Smooth muscle cell (in vitro differentiated cells): ENCODE results near the gene KYAT1. TPM values are rescaled to one million over a fixed set of nuclear protein-coding genes. Genes with fewer than 3 reads are reported as not detected.

ENCODE experiments used
- DNase-seq: peaks from one replicate; lab custom pipeline; 2025; ENCODE audit not compliant: unreplicated experiment; lab: John Stamatoyannopoulos, UW
- H2AFZ ChIP-seq: fragments of 200-600 bp; sonication (generic); 2 replicates; pipeline ENCODE4 v1.6.0; 2016; ENCODE audit warnings: antibody characterized with exemption, low read depth, mild to moderate bottlenecking
- H3F3A ChIP-seq: fragments of 200-600 bp; sonication (generic); 2 replicates; pipeline ENCODE4 v1.6.0; 2017; ENCODE audit warnings: antibody characterized with exemption, low read depth
- H3K27ac ChIP-seq: fragments of 200-600 bp; sonication (generic); 2 replicates; pipeline ENCODE4 v1.5.1; 2016; ENCODE audit warnings: low read depth, mild to moderate bottlenecking
- H3K27me3 ChIP-seq: fragments of 200-600 bp; sonication (generic); 2 replicates; pipeline ENCODE4 v1.6.1; 2016; ENCODE audit warnings: low read depth, mild to moderate bottlenecking
- H3K36me3 ChIP-seq: fragments of 200-600 bp; sonication (generic); 2 replicates; pipeline ENCODE4 v1.5.1; 2016; ENCODE audit warnings: low read depth
- H3K4me1 ChIP-seq: fragments of 200-600 bp; sonication (generic); 2 replicates; pipeline ENCODE4 v1.5.1; 2016; ENCODE audit warnings: low read depth
- H3K4me2 ChIP-seq: fragments of 200-600 bp; sonication (generic); 2 replicates; pipeline ENCODE4 v1.6.0; 2016; ENCODE audit warnings: mild to moderate bottlenecking
- H3K4me3 ChIP-seq: fragments of 200-600 bp; sonication (generic); 2 replicates; pipeline ENCODE4 v1.5.1; 2016; ENCODE audit warnings: mild to moderate bottlenecking
- H3K79me2 ChIP-seq: fragments of 200-600 bp; sonication (generic); 2 replicates; pipeline ENCODE4 v1.6.0; 2016; ENCODE audit warnings: low read depth, mild to moderate bottlenecking
- H3K9ac ChIP-seq: fragments of 200-600 bp; sonication (generic); 2 replicates; pipeline ENCODE4 v1.6.0; 2016; ENCODE audit warnings: low read depth
- H3K9me3 ChIP-seq: fragments of 200-600 bp; sonication (generic); replicated peaks from 2 replicates; pipeline ENCODE4 v1.5.1; 2016; ENCODE audit warnings: low read depth
- H4K20me1 ChIP-seq: fragments of 200-600 bp; sonication (generic); 2 replicates; pipeline ENCODE4 v1.6.0; 2016; ENCODE audit warnings: low read depth
- WGBS: methylation state at CpG from one replicate; pipeline ENCODE4 v1.1.7; 2016; ENCODE audit warnings: low lambda C conversion rate; 5-methylcytosine and 5-hydroxymethylcytosine counted together
- polyA plus RNA-seq: library from polyadenylated mRNA; unstranded; fragments of >200 nt; fragmentation: Nextera tagmentation; extraction: Ambion mirVana; gene quantifications from 2 replicates; pipeline ENCODE4 v1.2.1, GENCODE V29; 2016
- total RNA-seq: library from RNA; depleted of rRNA; stranded (reverse); fragments of >200 nt; gene quantifications from 2 replicates; pipeline ENCODE4 v1.2.3, GENCODE V29; 2014
- TF ChIP-seq, protein P1 (sequence below): fragments of 200-600 bp; sonication (generic); IDR thresholded peaks from 2 replicates; pipeline ENCODE4 v1.5.1; 2017; ENCODE audit warnings: borderline replicate concordance, mild to moderate bottlenecking, antibody characterized with exemption; ENCODE audit not compliant: insufficient read depth, poor library complexity, severe bottlenecking

The KYAT1 gene
- total and polyA plus RNA-seq, 2 experiments from 2014 or later = 3.1 to 7.7 TPM

DNA sequence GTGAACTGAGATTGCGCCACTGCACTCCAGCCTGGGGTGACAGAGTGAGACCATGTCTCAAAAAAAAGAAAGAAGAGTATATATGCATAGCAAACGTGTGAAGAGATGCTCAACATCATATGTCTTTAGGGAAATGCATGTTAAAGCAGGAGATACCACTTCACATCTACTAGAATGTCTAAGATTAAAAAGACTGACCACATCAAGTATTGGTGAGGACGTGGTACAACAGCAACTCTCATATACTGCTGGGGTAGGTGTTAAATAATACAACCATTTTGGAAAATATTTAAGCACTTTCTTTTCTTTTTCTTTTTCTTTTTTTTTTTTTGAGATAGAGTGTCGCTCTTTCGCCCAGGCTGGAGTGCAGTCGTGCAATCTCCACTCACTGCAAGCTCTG, 96.3 kb downstream of the KYAT1 start:
- Histone ChIP-seq H3K9ac (no peak overlapping the region), H3K27ac (no peak overlapping the region), H4K20me1 (no peaks in the 10 kb centered on the region), H2AFZ (no peak overlapping the region), H3K79me2 (peaks cover 12% of the 10 kb centered on the region), H3K4me2 (no peak overlapping the region), H3K27me3 (no peaks in the 10 kb centered on the region), H3K4me1 (peaks cover 6% of the 10 kb centered on the region), H3K36me3 (no peaks in the 10 kb centered on the region), H3K9me3 (no peaks in the 10 kb centered on the region), H3K4me3 (no peak overlapping the region), H3F3A (no peaks in the 10 kb centered on the region)
- no peak for DNase-seq
- 93% methylated on average over 3 of the region's 6 CpGs for WGBS
- TF ChIP-seq, protein P1, sequence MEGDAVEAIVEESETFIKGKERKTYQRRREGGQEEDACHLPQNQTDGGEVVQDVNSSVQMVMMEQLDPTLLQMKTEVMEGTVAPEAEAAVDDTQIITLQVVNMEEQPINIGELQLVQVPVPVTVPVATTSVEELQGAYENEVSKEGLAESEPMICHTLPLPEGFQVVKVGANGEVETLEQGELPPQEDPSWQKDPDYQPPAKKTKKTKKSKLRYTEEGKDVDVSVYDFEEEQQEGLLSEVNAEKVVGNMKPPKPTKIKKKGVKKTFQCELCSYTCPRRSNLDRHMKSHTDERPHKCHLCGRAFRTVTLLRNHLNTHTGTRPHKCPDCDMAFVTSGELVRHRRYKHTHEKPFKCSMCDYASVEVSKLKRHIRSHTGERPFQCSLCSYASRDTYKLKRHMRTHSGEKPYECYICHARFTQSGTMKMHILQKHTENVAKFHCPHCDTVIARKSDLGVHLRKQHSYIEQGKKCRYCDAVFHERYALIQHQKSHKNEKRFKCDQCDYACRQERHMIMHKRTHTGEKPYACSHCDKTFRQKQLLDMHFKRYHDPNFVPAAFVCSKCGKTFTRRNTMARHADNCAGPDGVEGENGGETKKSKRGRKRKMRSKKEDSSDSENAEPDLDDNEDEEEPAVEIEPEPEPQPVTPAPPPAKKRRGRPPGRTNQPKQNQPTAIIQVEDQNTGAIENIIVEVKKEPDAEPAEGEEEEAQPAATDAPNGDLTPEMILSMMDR = no peak

Other genes with a start within 250 kb of the KYAT1 start
- gene DYNC2I2, start 225.1 kb downstream of the KYAT1 start, total RNA-seq = 23.5 and 28.6 TPM in 2 replicates
- 50.9 and 58.3 TPM in 2 replicates for gene DYNC2I2, start 225.1 kb downstream of the KYAT1 start, polyA plus RNA-seq
- gene SET, start 192.7 kb downstream of the KYAT1 start, total RNA-seq = 262 and 380 TPM in 2 replicates
- gene SET, start 192.7 kb downstream of the KYAT1 start, polyA plus RNA-seq = 162 and 197 TPM in 2 replicates
- gene PKN3, start 179.4 kb downstream of the KYAT1 start, total RNA-seq = 0.63 and 1.4 TPM in 2 replicates
- gene PKN3, start 179.4 kb downstream of the KYAT1 start, polyA plus RNA-seq = 1.5 and 2.2 TPM in 2 replicates
- 19.9 and 20.8 TPM in 2 replicates for gene ZDHHC12, start 157.8 kb downstream of the KYAT1 start, total RNA-seq
- gene ZDHHC12, start 157.8 kb downstream of the KYAT1 start, polyA plus RNA-seq = 31.3 and 49.0 TPM in 2 replicates
- gene ZER1, start 110.0 kb downstream of the KYAT1 start, total RNA-seq = 35.1 and 38.4 TPM in 2 replicates
- 30.6 and 34.6 TPM in 2 replicates for gene ZER1, start 110.0 kb downstream of the KYAT1 start, polyA plus RNA-seq
- 7.6 and 25.5 TPM in 2 replicates for gene TBC1D13, start 94.7 kb downstream of the KYAT1 start, total RNA-seq
- gene TBC1D13, start 94.7 kb downstream of the KYAT1 start, polyA plus RNA-seq = 27.4 and 29.3 TPM in 2 replicates
- 10.8 and 18.4 TPM in 2 replicates for gene ENDOG, start 63.5 kb downstream of the KYAT1 start, total RNA-seq
- gene ENDOG, start 63.5 kb downstream of the KYAT1 start, polyA plus RNA-seq = 30.5 and 35.1 TPM in 2 replicates
- 6.2 and 8.7 TPM in 2 replicates for gene SPOUT1, start 52.2 kb downstream of the KYAT1 start, total RNA-seq
- gene SPOUT1, start 52.2 kb downstream of the KYAT1 start, polyA plus RNA-seq = 44.8 and 50.4 TPM in 2 replicates
- gene LRRC8A, start 183 bp upstream of the KYAT1 start, total RNA-seq = 44.9 and 50.1 TPM in 2 replicates
- 48.6 and 58.3 TPM in 2 replicates for gene LRRC8A, start 183 bp upstream of the KYAT1 start, polyA plus RNA-seq
- gene PHYHD1, start 39.0 kb upstream of the KYAT1 start, total RNA-seq = 7.3 and 17.3 TPM in 2 replicates
- gene PHYHD1, start 39.0 kb upstream of the KYAT1 start, polyA plus RNA-seq = 30.5 and 37.6 TPM in 2 replicates
- 14.1 and 18.7 TPM in 2 replicates for gene DOLK, start 65.7 kb upstream of the KYAT1 start, total RNA-seq
- 26.2 and 31.3 TPM in 2 replicates for gene DOLK, start 65.7 kb upstream of the KYAT1 start, polyA plus RNA-seq
- 40.9 and 45.8 TPM in 2 replicates for gene NUP188, start 65.7 kb upstream of the KYAT1 start, total RNA-seq
- gene NUP188, start 65.7 kb upstream of the KYAT1 start, polyA plus RNA-seq = 27.5 and 31.9 TPM in 2 replicates
- gene SH3GLB2, start 146.4 kb upstream of the KYAT1 start, total RNA-seq = 25.9 and 44.8 TPM in 2 replicates
- gene SH3GLB2, start 146.4 kb upstream of the KYAT1 start, polyA plus RNA-seq = 31.9 and 94.9 TPM in 2 replicates
- 17.8 and 21.6 TPM in 2 replicates for gene MIGA2, start 154.7 kb upstream of the KYAT1 start, total RNA-seq
- 18.1 and 21.5 TPM in 2 replicates for gene MIGA2, start 154.7 kb upstream of the KYAT1 start, polyA plus RNA-seq
- 14.4 and 18.1 TPM in 2 replicates for gene DOLPP1, start 199.2 kb upstream of the KYAT1 start, total RNA-seq
- gene DOLPP1, start 199.2 kb upstream of the KYAT1 start, polyA plus RNA-seq = 17.8 and 21.5 TPM in 2 replicates
- gene CRAT, start 228.8 kb upstream of the KYAT1 start, total RNA-seq = 20.0 and 24.3 TPM in 2 replicates
- gene CRAT, start 228.8 kb upstream of the KYAT1 start, polyA plus RNA-seq = 38.4 and 52.3 TPM in 2 replicates
- gene PTPA, start 229.5 kb upstream of the KYAT1 start, total RNA-seq = 78.2 and 119 TPM in 2 replicates
- gene PTPA, start 229.5 kb upstream of the KYAT1 start, polyA plus RNA-seq = 88.7 and 94.9 TPM in 2 replicates